Aorta (tissue), 5 donors: ENCODE data around the gene NR4A3. TPM values are rescaled to one million over a fixed set of nuclear protein-coding genes. Genes with fewer than 3 reads are reported as not detected.

Experiments used
- ATAC-seq: fragments of 200-7000 bp; cut with Tn5 transposase; one replicate; pipeline ENCODE4 v1.9.1; 2022; ENCODE audit warnings: moderate library complexity; ENCODE audit not compliant: low FRiP score
- DNase-seq, 2 donors: peaks; one replicate each; pipeline ENCODE4 v3.0.0-alpha.2; 2020
- H3K27ac ChIP-seq, 2 donors: one replicate each; pipeline ENCODE4 v1.5.1; 2013; ENCODE audit warnings: low read length in 2 of 2, mild to moderate bottlenecking in 2 of 2, moderate library complexity in 2 of 2, control low read depth in 1 of 2, inconsistent platforms in 1 of 2, low read depth in 1 of 2
- H3K27me3 ChIP-seq, 2 donors: one replicate each; pipeline ENCODE4 v1.6.1; 2013; ENCODE audit warnings: control low read depth in 1 of 2, low read length in 1 of 2, mild to moderate bottlenecking in 1 of 2, moderate library complexity in 1 of 2; ENCODE audit not compliant: insufficient read depth in 2 of 2, control insufficient read depth in 1 of 2
- H3K36me3 ChIP-seq, 2 donors: one replicate each; pipeline ENCODE4 v1.6.1; 2013; ENCODE audit warnings: control low read depth in 1 of 2, low read length in 1 of 2, mild to moderate bottlenecking in 1 of 2; ENCODE audit not compliant: insufficient read depth in 2 of 2, control insufficient read depth in 1 of 2
- H3K4me1 ChIP-seq, 2 donors: one replicate each; pipeline ENCODE4 v1.6.1; 2013; ENCODE audit warnings: low read length in 2 of 2, control low read depth in 1 of 2, mild to moderate bottlenecking in 1 of 2, moderate library complexity in 1 of 2; ENCODE audit not compliant: insufficient read depth in 2 of 2, control insufficient read depth in 1 of 2
- H3K4me3 ChIP-seq, 2 donors: one replicate each; pipeline ENCODE4 v1.5.1; 2013; ENCODE audit warnings: low read length in 2 of 2, control low read depth in 1 of 2, mild to moderate bottlenecking in 1 of 2
- H3K9me3 ChIP-seq: one replicate; pipeline ENCODE4 v1.6.1; 2013; ENCODE audit warnings: mild to moderate bottlenecking, low read length; ENCODE audit not compliant: control insufficient read depth
- WGBS, 2 donors: extraction: QIAGEN DNeasy Blood & Tissue Kit; methylation state at CpG; one replicate each; pipeline ENCODE4 v1.1.7; 2013; 5-methylcytosine and 5-hydroxymethylcytosine counted together
- intact Hi-C, 2 donors: fragments of 100-400 bp; cut with DNase I; formaldehyde crosslinking; loops; one replicate each; pipeline versions ENCODE4 v1.14.2 to v1.15.0; 2022
- polyA plus RNA-seq, 2 donors: library from polyadenylated mRNA; stranded (reverse); fragments of 200-250 nt; gene quantifications; one replicate each; pipeline ENCODE4 v1.2.3, GENCODE V29; 2013
- total RNA-seq, 2 donors: library from RNA; stranded (reverse); fragmentation: NEBNext Ultra II Directional; extraction: Animal tissue kit (Norgen Biotek cat#: 25700); gene quantifications; one replicate each; pipeline ENCODE4 v1.2.1, GENCODE V29; 2021
- donor health status: healthy with polysubstance abuse.
- donor health status: Bipolar disorder and iron deficiency.
- donor health status: DM: no; HTN: no; CAD: no.
- donor health status: DM: no; HTN: no; CAD: no.
- donor health status: DM: yes; HTN: yes; CAD: no.

NR4A3 gene
- total and polyA plus RNA-seq, 4 donors = 0.50 to 60.3 (median 14.1) TPM

GRCh38 chr9:99819856-99820684 is 1.6 kb upstream of the NR4A3 start:
- intact Hi-C loops = loop anchor here (5.0 to 10.0 kb wide), 5 partner anchors 87 to 1565 kb away; partner anchors contain the start of genes ERP44 (in 1 of the 2), INVS (in 1 of the 2), STX17 (in 1 of the 2) and TBC1D2 (in 1 of the 2)
- Histone ChIP-seq H3K9me3 (no peaks in the 10 kb centered on the region), H3K27ac (peak overlapping the region; percentile 78 to 83), H3K36me3 (no peaks in the 10 kb centered on the region), H3K4me3 (peak overlapping the region; percentile 52 to 77), H3K27me3 (no peaks in the 10 kb centered on the region), H3K4me1 (no peaks in the 10 kb centered on the region)
- ATAC-seq (peak; percentile 85), DNase-seq (peak; percentile 95 to 99)
- 1% methylated on average over 34 to 81 of the region's 81 CpGs for WGBS, 2 donors

GRCh38 chr9:99820685-99821395 is 845 bp upstream of the NR4A3 start:
- WGBS, 2 donors = 0% methylated on average over 28 of the region's 28 CpGs
- no peaks in the 10 kb centered on the region for H3K4me1 ChIP-seq
- ATAC-seq (peak; percentile 49), DNase-seq (peak; percentile 77 to 80)
- peak overlapping the region; percentile 16 to 77 for H3K4me3 ChIP-seq
- H3K27me3 ChIP-seq = no peaks in the 10 kb centered on the region
- H3K27ac ChIP-seq = peak overlapping the region; percentile 61 to 83
- no peaks in the 10 kb centered on the region for H3K9me3 ChIP-seq
- intact Hi-C loops = loop anchor here (5.0 to 10.0 kb wide), 4 partner anchors 86 to 1566 kb away; partner anchors contain the start of genes ERP44 (in 1 of the 2), INVS (in 1 of the 2), STX17 (in 1 of the 2) and TBC1D2 (in 1 of the 2)
- H3K36me3 ChIP-seq = no peaks in the 10 kb centered on the region

GRCh38 chr9:99822109-99822805 is 572 bp downstream of the NR4A3 start:
- Histone ChIP-seq H3K27me3 (no peaks in the 10 kb centered on the region), H3K4me1 (no peaks in the 10 kb centered on the region), H3K4me3 (peak overlapping the region; percentile 49 to 77), H3K36me3 (no peaks in the 10 kb centered on the region), H3K9me3 (no peaks in the 10 kb centered on the region), H3K27ac (peak overlapping the region; percentile 78 to 91)
- ATAC-seq = peak; percentile 1
- intact Hi-C loops = loop anchor here (2.0 to 10.0 kb wide), 5 partner anchors 85 to 1567 kb away; partner anchors contain the start of genes STX17 (in 2 of the 2), ERP44 (in 1 of the 2), INVS (in 1 of the 2) and TBC1D2 (in 1 of the 2)
- peak; percentile 55 to 83 for DNase-seq
- 0% methylated on average over 51 of the region's 51 CpGs for WGBS, 2 donors

DNA sequence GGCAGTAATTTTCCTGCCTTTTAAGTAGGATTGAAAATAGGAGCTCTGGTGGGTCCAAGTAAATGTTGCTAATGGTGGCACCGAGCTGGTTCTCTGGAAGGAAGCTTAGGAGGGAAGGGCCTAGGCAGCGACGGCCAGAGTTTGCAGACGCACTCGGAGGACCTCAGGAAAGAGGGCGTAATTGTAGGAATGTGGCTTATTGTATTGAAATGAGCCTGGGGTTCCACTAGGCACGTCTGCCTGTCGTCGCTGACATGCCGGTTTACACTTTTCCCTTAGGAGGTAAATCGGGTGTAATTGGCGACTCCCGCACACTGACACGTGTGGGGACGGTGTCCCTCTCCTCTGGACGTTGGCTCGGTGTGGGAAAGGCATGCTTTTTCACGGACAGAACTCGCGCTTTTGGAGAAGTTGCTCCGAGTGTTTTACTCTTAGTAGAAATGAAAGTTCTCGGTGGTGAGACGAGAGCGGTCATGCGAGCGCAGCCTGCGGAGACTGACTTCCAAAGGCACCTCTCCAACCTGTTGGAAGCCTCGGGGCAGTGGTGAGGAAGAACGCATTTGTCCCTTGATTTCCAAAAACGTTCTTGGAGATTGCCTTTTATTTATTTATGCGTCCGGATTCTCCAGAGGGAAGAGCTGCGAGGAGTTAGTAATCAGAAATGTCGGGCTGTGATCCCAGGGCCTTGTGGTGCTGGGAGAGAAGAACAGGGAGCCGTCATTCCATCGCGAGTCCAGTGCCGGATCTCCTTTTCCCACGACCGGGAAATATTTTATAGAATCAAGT is 1.3 kb downstream of the NR4A3 start:
- DNase-seq (peak; percentile 50 to 73), ATAC-seq (no peak)
- H3K36me3 ChIP-seq = no peaks in the 10 kb centered on the region
- H3K4me1 ChIP-seq = no peaks in the 10 kb centered on the region
- H3K4me3 ChIP-seq = peak overlapping the region; percentile 49 to 77
- H3K9me3 ChIP-seq = no peaks in the 10 kb centered on the region
- 0 to 1% methylated on average over 40 of the region's 40 CpGs for WGBS, 2 donors
- H3K27me3 ChIP-seq = no peaks in the 10 kb centered on the region
- intact Hi-C loops = loop anchor here (2.0 to 10.0 kb wide), 5 partner anchors 84 to 1568 kb away; partner anchors contain the start of genes STX17 (in 2 of the 2), ERP44 (in 1 of the 2), INVS (in 1 of the 2) and TBC1D2 (in 1 of the 2)
- H3K27ac ChIP-seq = peak overlapping the region in 1 of 2 donors; percentile 39

GRCh38 chr9:99823681-99824377 is 2.1 kb downstream of the NR4A3 start:
- intact Hi-C loops = loop anchor here (2.0 to 10.0 kb wide), 5 partner anchors 83 to 1569 kb away; partner anchors contain the start of genes STX17 (in 2 of the 2), ERP44 (in 1 of the 2), INVS (in 1 of the 2) and TBC1D2 (in 1 of the 2)
- Histone ChIP-seq H3K27me3 (no peaks in the 10 kb centered on the region), H3K4me3 (peak overlapping the region; percentile 49 to 77), H3K4me1 (no peaks in the 10 kb centered on the region), H3K36me3 (no peaks in the 10 kb centered on the region), H3K9me3 (no peaks in the 10 kb centered on the region), H3K27ac (no peak overlapping the region)
- peak; percentile 64 to 85 for DNase-seq
- no peak for ATAC-seq
- 1% methylated on average over 44 to 47 of the region's 47 CpGs for WGBS, 2 donors

GRCh38 chr9:99824378-99825171 is 2.9 kb downstream of the NR4A3 start:
- Histone ChIP-seq H3K9me3 (no peaks in the 10 kb centered on the region), H3K27me3 (no peaks in the 10 kb centered on the region), H3K4me3 (peak overlapping the region in 1 of 2 donors; percentile 77), H3K4me1 (no peaks in the 10 kb centered on the region), H3K27ac (no peak overlapping the region), H3K36me3 (no peaks in the 10 kb centered on the region)
- 31 to 33% methylated on average over 56 of the region's 56 CpGs for WGBS, 2 donors
- no peak for ATAC-seq
- intact Hi-C loops = loop anchor here (5.0 to 10.0 kb wide), 4 partner anchors 83 to 1570 kb away; partner anchors contain the start of genes ERP44 (in 1 of the 2), INVS (in 1 of the 2), STX17 (in 1 of the 2) and TBC1D2 (in 1 of the 2)
- DNase-seq = peak; percentile 67 to 84
